Activated CD8-positive, alpha-beta memory T cell treated with anti-CD3 and anti-CD28 coated beads for 4 hours (primary cell): ENCODE data around the gene NOP9.

ENCODE experiments used
- DNase-seq, 2 donors: peaks; one replicate each; pipeline ENCODE4 v3.0.0-alpha.2; 2020; ENCODE audit warnings: low read depth in 2 of 2

The NOP9 gene

DNA sequence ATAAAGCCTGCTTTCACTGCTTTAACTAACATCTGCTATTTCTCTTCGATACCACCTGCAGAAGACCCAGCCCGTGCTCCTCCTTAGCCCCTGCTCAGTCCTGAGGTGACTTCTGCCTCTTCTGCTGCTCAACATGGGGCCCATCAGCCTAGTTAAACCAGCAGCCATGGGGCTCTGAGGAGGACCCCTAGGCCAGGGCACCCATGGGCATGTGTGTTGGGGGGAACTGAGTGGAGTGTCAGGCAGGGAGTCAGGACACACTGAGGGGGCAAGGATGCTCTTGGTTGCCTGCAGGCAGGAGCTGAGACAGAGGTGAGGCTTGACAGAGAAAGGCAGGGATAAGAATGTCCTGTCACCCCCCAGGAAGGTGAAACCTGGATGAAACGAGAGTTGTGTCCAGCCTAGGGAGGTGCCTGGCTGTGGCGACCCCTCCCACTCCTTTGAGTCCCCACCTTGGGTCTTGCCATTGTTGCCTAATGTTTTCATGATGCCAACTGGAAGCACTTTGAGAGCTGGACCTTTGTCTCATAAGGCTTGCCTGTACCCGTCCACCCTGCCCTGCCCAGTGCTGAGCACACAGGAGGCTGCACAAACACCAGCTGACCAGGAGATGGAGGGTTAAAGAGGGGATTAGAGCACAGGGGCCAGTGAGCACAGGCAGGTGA, 15.7 kb upstream of the NOP9 start:
- DNase-seq, result no peak

- no peak for DNase-seq
These were observed 15.1 kb upstream of the NOP9 start for GRCh38 chr14:24284501-24285035.

DNA sequence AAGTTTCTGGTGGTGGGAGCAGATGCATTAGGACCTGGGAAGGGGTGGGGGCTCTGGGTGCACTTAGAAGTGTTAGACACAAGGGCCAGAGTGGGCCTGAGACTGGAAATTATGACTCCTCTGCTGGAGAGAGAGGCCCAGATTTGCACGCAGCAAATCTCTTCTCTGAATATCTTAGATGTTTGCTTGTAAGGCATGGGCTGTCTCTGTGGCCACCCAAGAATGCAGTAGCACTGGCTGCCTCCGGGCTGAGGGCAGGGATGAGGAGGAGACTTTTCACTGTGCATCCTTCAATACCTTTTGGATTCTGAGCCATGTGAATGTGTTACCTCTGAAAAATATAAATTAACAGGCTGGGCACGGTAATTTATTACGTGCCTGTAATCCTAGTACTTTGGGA, 14.3 kb upstream of the NOP9 start:
- DNase-seq, result no peak

GRCh38 chr14:24286996-24287395, 12.7 kb upstream of the NOP9 start:
- DNase-seq, result no peak

- no peak for DNase-seq
These were observed 9.9 kb upstream of the NOP9 start for GRCh38 chr14:24289649-24290280.

GRCh38 chr14:24290746-24291145, 8.9 kb upstream of the NOP9 start:
- DNase-seq, result no peak

GRCh38 chr14:24291446-24292117, 8.1 kb upstream of the NOP9 start:
- DNase-seq, result no peak

DNA sequence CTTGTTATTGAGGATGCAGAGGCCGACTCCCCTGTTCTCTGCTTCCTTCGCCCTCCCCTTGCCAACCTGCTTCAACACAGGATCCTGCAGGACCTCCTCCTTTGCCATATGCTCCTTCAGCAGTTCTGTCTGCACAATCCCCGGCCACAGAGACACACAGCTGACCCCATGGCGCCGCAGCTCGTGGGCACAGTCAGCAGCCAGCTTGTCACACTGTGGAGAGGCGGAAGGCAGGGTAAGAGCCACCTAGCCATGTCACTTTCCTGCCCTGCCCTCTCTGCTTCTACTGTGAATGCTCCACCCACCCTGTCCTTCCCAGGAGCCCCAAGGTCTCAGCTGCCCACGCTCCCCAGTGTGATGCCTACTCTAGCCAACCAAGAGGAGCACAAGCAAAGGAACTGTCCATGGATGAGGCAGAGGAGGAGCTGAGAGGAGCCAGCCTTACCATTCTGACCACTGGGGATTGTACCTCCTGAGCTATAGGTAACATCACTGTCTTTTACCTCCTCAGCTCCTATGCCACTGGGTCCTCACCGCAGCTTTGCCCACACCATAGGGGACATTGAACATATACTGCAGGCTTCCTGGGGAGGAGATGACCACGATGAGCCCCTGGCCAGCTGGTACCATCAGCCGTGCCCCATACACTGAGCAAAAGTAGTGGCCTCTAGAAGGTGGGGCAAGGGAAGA, 7.4 kb upstream of the NOP9 start:
- DNase-seq, result no peak

- no peak for DNase-seq
These were observed 6.1 kb upstream of the NOP9 start for GRCh38 chr14:24293525-24293924.

- peak in 1 of 2 donors; percentile 64 for DNase-seq
These were observed 3.1 kb upstream of the NOP9 start for GRCh38 chr14:24296341-24297157.

GRCh38 chr14:24297190-24297964, 2.3 kb upstream of the NOP9 start:
- no peak for DNase-seq

DNA sequence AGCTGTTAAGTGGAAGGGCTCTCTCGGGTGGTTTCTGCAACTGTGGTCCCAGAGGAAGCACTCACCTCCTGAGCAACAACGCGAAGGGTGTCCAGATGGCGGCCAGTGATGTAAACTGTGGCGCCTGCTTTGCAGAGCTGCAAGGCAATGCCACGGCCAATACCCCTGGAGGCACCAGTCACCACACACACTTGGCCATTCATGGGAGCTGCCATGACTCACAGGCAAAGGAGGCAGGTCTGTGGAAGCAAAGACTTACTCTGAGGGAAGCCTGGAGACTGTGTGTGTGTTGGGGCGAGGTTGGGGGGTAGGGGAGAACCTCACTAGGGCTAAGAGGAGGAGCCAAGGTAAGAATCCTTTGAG, 777 bp upstream of the NOP9 start:
- DNase-seq, result no peak

- DNase-seq, result no peak
These were observed 803 bp downstream of the NOP9 start for GRCh38 chr14:24300326-24300980.

DNA sequence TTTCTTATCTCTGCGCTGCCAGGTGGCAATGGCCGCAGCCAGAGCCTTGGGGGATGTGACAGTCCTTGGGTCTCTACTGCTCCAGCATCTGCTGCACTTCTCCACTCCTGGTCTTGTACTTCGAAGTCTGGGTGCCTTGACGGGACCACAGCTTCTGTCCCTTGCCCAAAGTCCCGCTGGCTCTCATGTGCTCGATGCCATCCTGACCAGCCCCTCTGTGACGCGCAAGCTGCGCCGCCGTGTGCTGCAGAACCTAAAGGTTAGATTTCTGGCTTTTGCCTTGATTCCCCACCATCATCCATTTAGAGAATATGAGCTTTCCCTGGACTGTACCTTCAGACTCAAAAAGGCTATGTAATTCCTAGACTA, 4.4 kb downstream of the NOP9 start:
- no peak for DNase-seq

DNA sequence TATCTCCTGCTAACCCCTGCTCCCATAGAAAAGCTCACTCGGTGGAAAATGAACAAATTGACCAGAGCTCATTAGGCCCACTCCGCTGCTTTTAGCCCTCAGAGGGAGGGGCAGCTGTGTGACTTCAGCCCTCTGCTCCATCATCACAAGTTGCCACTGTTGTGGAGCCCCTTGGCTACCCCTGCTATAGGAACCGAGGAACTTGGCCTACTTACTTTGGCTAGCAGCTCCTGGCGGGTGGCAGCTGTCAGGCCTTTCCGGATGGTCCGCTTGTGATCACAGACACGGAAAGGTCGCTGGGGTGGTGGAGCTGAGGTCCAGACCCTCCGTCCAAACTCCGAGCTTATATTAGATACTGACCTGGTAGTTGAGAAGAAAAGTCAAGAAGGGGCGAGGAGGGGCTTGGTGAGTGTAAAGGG, 7.5 kb downstream of the NOP9 start:
- DNase-seq, result no peak

GRCh38 chr14:24307575-24308341, 8.1 kb downstream of the NOP9 start, which contains the start of gene CIDEB:
Gene CIDEB, minus strand, starts transcription at chr14:24307977. Its CDS starts 119 bp downstream, at chr14:24307858.
- no peak for DNase-seq

- DNase-seq, result no peak
These were observed 8.9 kb downstream of the NOP9 start for GRCh38 chr14:24308342-24309124.

DNA sequence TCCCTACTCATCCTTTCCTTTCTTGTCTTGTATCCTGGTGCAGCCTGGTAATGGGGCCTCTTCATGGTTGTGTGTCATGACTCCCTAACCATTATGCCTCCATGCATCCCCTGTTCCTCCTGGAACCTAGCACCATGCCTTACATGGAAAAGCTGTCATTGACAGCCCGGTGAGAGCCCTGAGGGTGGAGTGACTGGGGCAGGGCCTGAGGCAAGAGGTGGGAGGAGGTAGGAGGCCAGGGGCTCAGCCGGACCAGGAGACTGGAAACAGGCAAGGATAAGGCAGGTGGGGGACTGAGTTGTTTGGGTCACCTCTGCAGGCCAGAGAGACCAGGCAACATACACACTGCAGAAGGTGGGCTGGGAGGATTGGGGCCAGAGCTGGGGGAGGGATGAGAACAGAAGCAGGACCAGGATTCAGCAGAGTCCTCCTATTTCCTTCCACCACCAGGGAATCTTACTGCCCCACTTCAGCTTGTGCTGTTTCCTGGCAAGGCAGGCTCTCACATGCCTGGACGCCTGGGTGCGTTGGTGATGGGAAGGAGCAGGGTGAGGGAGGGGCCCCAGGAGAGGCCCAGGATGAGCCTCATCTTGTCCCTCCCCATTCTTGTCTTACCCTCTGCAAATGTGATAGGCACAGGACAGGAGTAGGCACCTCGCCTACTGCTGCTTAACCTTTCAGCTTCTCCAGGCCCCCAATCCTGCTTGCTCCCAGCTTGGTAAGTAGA, 10.1 kb downstream of the NOP9 start, which contains the start of gene LTB4R2:
LTB4R2 (plus strand) TSS at position 603 of the 727 bp plus-strand sequence. CDS start 525 bp downstream, outside the sequence.
- DNase-seq, result no peak
